HepG2 (cell line): Measurements from ENCODE around the gene STIM1. TPM values are rescaled to one million over a fixed set of nuclear protein-coding genes. Genes with fewer than 3 reads are reported as not detected.

Experiments
- HMGXB4 ChIP-seq, 2 experiments: sonication (generic) in 1 of 2; formaldehyde crosslinking in 1 of 2; IDR thresholded peaks; 2 replicates each; pipeline versions ENCODE4 v1.4.0 to v1.6.1; 2018 to 2020; ENCODE audit warnings: missing genetic modification reagents in 2 of 2, borderline replicate concordance in 1 of 2, low read depth in 1 of 2, mild to moderate bottlenecking in 1 of 2, missing biosample characterization in 1 of 2
- HNRNPUL1 ChIP-seq: fragments of 200-400 bp; formaldehyde crosslinking; IDR thresholded peaks from 2 replicates; pipeline ENCODE4 v1.6.1; 2017; ENCODE audit warnings: low read depth, mild to moderate bottlenecking, low read length, moderate library complexity
- IKZF1 ChIP-seq: fragments of 450-650 bp; IDR thresholded peaks from 2 replicates; pipeline ENCODE4 v1.7.1; 2016
- NFE2 ChIP-seq: sonication (generic); formaldehyde crosslinking; IDR thresholded peaks from 2 replicates; pipeline ENCODE4 v1.4.0; 2020; ENCODE audit warnings: missing genetic modification reagents
- NFKBIZ ChIP-seq: IDR thresholded peaks from 2 replicates; pipeline ENCODE4 v1.6.1; 2018; ENCODE audit warnings: missing genetic modification reagents, missing compliant biosample characterization
- PHB2 ChIP-seq: fragments of 450-650 bp; IDR thresholded peaks from 2 replicates; pipeline ENCODE4 v1.6.1; 2018; ENCODE audit not compliant: partially characterized antibody
- RELA ChIP-seq: sonication (generic); formaldehyde crosslinking; IDR thresholded peaks from 2 replicates; pipeline ENCODE4 v1.4.0; 2020; ENCODE audit warnings: missing genetic modification reagents
- RXRB ChIP-seq: IDR thresholded peaks from 2 replicates; pipeline ENCODE4 v1.6.1; 2016; ENCODE audit warnings: borderline replicate concordance, missing genetic modification reagents, missing compliant biosample characterization
- SMAD3 ChIP-seq: sonication (generic); formaldehyde crosslinking; IDR thresholded peaks from 2 replicates; pipeline ENCODE4 v1.4.0; 2020; ENCODE audit warnings: missing genetic modification reagents
- SYNCRIP ChIP-seq: fragments of 200-400 bp; formaldehyde crosslinking; IDR thresholded peaks from 2 replicates; pipeline ENCODE4 v1.6.1; 2018; ENCODE audit warnings: mild to moderate bottlenecking, low read depth, low read length; ENCODE audit not compliant: insufficient read depth
- TEAD2 ChIP-seq: sonication (generic); formaldehyde crosslinking; IDR thresholded peaks from 2 replicates; pipeline ENCODE4 v1.9.0; 2021; ENCODE audit warnings: missing genetic modification reagents
- TSC22D2 ChIP-seq: sonication (generic); formaldehyde crosslinking; IDR thresholded peaks from 2 replicates; pipeline ENCODE4 v1.5.1; 2020; ENCODE audit warnings: missing genetic modification reagents, mild to moderate bottlenecking, borderline replicate concordance
- UBTF ChIP-seq: sonication (generic); formaldehyde crosslinking; IDR thresholded peaks from 2 replicates; pipeline ENCODE4 v1.4.0; 2020; ENCODE audit warnings: mild to moderate bottlenecking, missing genetic modification reagents
- ZMYM3 ChIP-seq: sonication (generic); formaldehyde crosslinking; IDR thresholded peaks from 2 replicates; pipeline ENCODE4 v1.5.1; 2020; ENCODE audit warnings: mild to moderate bottlenecking, missing genetic modification reagents
- ZNF354B ChIP-seq: sonication (generic); formaldehyde crosslinking; IDR thresholded peaks from 2 replicates; pipeline ENCODE4 v1.8.0; 2022; ENCODE audit warnings: mild to moderate bottlenecking, missing genetic modification reagents
- ZNF431 ChIP-seq: sonication (generic); formaldehyde crosslinking; IDR thresholded peaks from 2 replicates; pipeline ENCODE4 v1.9.0; 2022; ENCODE audit warnings: missing genetic modification reagents, low read depth, mild to moderate bottlenecking, borderline replicate concordance
- ZNF570 ChIP-seq: sonication (generic); formaldehyde crosslinking; IDR thresholded peaks from 2 replicates; pipeline ENCODE4 v1.4.0; 2020; ENCODE audit warnings: mild to moderate bottlenecking, missing genetic modification reagents, borderline replicate concordance
- ZNF605 ChIP-seq: sonication (generic); formaldehyde crosslinking; IDR thresholded peaks from 2 replicates; pipeline ENCODE4 v1.8.0; 2022; ENCODE audit warnings: mild to moderate bottlenecking, missing genetic modification reagents
- ZNF607 ChIP-seq: sonication (generic); formaldehyde crosslinking; IDR thresholded peaks from 2 replicates; pipeline ENCODE4 v1.5.1; 2020; ENCODE audit warnings: missing genetic modification reagents, mild to moderate bottlenecking, borderline replicate concordance
- ZSCAN22 ChIP-seq: sonication (generic); formaldehyde crosslinking; IDR thresholded peaks from 2 replicates; pipeline ENCODE4 v1.4.0; 2020; ENCODE audit warnings: mild to moderate bottlenecking, missing genetic modification reagents
- ZSCAN25 ChIP-seq: sonication (generic); formaldehyde crosslinking; IDR thresholded peaks from 2 replicates; pipeline ENCODE4 v1.8.0; 2022; ENCODE audit warnings: mild to moderate bottlenecking, missing genetic modification reagents
- polyA plus RNA-seq, 8 experiments: library from polyadenylated mRNA; depleted of rRNA in 3 of 8; stranded (reverse) in 7 of 8; unstranded in 1 of 8; fragments of >200 nt; fragmentation: Illumina TruSeq in 4 of 8; extraction: Trizol in 4 of 8; gene quantifications; 2 replicates each; pipeline versions ENCODE4 v1.2.1 to v1.2.3, GENCODE V29; 2011 to 2016; ENCODE audit warnings: low read depth in 4 of 8, missing spikeins in 1 of 8, mixed read lengths in 1 of 8; ENCODE audit not compliant: insufficient read depth in 1 of 8
- total RNA-seq, 5 experiments: library from RNA; depleted of rRNA; stranded (reverse); fragments of >200 nt; fragmentation: Illumina TruSeq; extraction: Trizol; gene quantifications; 2 replicates each; pipeline ENCODE4 v1.2.3, GENCODE V29; 2016; ENCODE audit warnings: low read depth in 1 of 5
- TF ChIP-seq, protein P1 (sequence below): sonication (generic); formaldehyde crosslinking; IDR thresholded peaks from 2 replicates; pipeline ENCODE4 v1.4.0; 2020; ENCODE audit warnings: mild to moderate bottlenecking, missing genetic modification reagents
- TF ChIP-seq, protein P2 (sequence below): sonication (generic); formaldehyde crosslinking; IDR thresholded peaks from 2 replicates; pipeline ENCODE4 v1.8.0; 2022; ENCODE audit warnings: mild to moderate bottlenecking, missing genetic modification reagents; ENCODE audit not compliant: insufficient replicate concordance

Gene STIM1
- total and polyA plus RNA-seq, 2 of the 13 experiments (the other 11 are each of a cell fraction or from before 2014, with no cell fraction given): 19.2 to 28.5 TPM

GRCh38 chr11:3841426-3842350, 13.8 kb upstream of the STIM1 start (continued):
- no peak for TF ChIP-seq ZNF354B (CRISPR knock-in tag)
- TF ChIP-seq ZMYM3 (CRISPR knock-in tag): no peak
- TF ChIP-seq IKZF1: no peak
- TF ChIP-seq ZNF570 (CRISPR knock-in tag): no peak
- peak; percentile 42; the same call in 1 of the 2 replicates for TF ChIP-seq ZNF607 (CRISPR knock-in tag)
- peak; percentile 24; the same call in 1 of the 2 replicates for TF ChIP-seq RXRB (CRISPR knock-in tag)
- TF ChIP-seq ZNF431: no peak
- no peak for TF ChIP-seq NFKBIZ
- TF ChIP-seq, protein P1, sequence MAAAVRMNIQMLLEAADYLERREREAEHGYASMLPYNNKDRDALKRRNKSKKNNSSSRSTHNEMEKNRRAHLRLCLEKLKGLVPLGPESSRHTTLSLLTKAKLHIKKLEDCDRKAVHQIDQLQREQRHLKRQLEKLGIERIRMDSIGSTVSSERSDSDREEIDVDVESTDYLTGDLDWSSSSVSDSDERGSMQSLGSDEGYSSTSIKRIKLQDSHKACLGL: peak; percentile 74; the same call in 1 of the 2 replicates
- no peak for TF ChIP-seq ZNF605 (CRISPR knock-in tag)
- TF ChIP-seq TEAD2: no peak
- TF ChIP-seq UBTF: peak; percentile 79
- TF ChIP-seq SYNCRIP: no peak
- TF ChIP-seq RELA (CRISPR knock-in tag): no peak
- no peak for TF ChIP-seq ZSCAN25 (CRISPR knock-in tag)
- no peak for TF ChIP-seq TSC22D2
- TF ChIP-seq, protein P2, sequence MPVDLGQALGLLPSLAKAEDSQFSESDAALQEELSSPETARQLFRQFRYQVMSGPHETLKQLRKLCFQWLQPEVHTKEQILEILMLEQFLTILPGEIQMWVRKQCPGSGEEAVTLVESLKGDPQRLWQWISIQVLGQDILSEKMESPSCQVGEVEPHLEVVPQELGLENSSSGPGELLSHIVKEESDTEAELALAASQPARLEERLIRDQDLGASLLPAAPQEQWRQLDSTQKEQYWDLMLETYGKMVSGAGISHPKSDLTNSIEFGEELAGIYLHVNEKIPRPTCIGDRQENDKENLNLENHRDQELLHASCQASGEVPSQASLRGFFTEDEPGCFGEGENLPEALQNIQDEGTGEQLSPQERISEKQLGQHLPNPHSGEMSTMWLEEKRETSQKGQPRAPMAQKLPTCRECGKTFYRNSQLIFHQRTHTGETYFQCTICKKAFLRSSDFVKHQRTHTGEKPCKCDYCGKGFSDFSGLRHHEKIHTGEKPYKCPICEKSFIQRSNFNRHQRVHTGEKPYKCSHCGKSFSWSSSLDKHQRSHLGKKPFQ (CRISPR knock-in tag): no peak
- TF ChIP-seq HMGXB4 (CRISPR knock-in tag; IDR thresholded peaks at IDR 0.05; ENCODE audit: borderline replicate concordance in 1 of 2, low read depth in 1 of 2): peak; percentile 82 to 92; a peak in 3 of 4 replicates
- TF ChIP-seq PHB2: no peak
- TF ChIP-seq ZSCAN22: no peak
- no peak for TF ChIP-seq NFE2 (CRISPR knock-in tag)
- no peak for TF ChIP-seq SMAD3 (CRISPR knock-in tag)
- no peak for TF ChIP-seq HNRNPUL1
